Hematopoietic multipotent progenitor cell (in vitro differentiated cells): Measurements from ENCODE around the gene KCTD15. TPM values are rescaled to one million over a fixed set of nuclear protein-coding genes. Genes with fewer than 3 reads are reported as not detected.
A peak's percentile ranks its signal among the peaks of the same experiment; 100 is the strongest.
"Not testable (repeated sequence)": the region's sequence is repeated elsewhere in the genome, so short reads cannot be mapped to it uniquely, and the experiment has no call there.

ENCODE experiments used
- DNase-seq, 3 donors: peaks; one replicate each; pipeline ENCODE4 v3.0.0-alpha.2; 2011 to 2015; ENCODE audit warnings: low read depth in 2 of 3, low spot score in 2 of 3
- total RNA-seq: library from RNA; depleted of rRNA; stranded (reverse); fragments of >200 nt; gene quantifications from one replicate; pipeline ENCODE4 v1.2.3, GENCODE V29; 2012

Gene KCTD15
- total RNA-seq, 1 donor, result 67.6 TPM

DNA sequence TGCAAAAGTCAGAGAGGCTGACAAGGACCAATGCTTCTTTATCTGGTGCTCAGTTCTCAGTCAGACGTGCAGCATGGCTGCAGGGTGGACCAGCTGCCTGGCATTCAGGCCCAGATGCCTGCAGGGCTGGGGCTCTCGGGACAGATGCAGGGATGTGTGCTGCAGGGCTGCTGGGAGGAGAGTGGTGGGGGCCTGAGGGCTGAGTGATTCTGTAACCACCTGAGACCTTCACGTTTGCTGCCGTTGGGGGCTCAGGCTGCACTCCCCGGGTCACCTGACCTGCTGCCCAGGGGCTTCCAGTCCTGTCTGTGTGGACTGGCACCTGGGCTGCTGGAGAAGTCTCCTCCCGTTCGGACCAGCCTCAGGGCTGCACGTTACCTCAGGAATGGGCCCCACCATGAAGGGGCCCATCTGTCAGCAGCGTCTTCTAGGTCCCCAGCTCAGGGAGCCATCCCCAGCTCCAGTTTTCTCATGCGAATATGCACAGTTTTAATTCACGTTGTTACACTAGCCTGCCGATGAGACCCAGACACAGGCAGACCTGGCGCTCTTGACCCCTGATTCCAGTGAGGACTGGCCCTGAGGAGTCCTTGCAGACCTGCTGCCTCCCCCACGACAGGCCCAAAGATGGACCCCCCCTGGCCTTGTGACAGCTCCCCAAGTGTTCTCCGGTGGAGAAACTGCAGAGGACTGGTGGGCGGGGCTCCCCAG, 16.9 kb downstream of the KCTD15 start:
- no peak for DNase-seq

DNA sequence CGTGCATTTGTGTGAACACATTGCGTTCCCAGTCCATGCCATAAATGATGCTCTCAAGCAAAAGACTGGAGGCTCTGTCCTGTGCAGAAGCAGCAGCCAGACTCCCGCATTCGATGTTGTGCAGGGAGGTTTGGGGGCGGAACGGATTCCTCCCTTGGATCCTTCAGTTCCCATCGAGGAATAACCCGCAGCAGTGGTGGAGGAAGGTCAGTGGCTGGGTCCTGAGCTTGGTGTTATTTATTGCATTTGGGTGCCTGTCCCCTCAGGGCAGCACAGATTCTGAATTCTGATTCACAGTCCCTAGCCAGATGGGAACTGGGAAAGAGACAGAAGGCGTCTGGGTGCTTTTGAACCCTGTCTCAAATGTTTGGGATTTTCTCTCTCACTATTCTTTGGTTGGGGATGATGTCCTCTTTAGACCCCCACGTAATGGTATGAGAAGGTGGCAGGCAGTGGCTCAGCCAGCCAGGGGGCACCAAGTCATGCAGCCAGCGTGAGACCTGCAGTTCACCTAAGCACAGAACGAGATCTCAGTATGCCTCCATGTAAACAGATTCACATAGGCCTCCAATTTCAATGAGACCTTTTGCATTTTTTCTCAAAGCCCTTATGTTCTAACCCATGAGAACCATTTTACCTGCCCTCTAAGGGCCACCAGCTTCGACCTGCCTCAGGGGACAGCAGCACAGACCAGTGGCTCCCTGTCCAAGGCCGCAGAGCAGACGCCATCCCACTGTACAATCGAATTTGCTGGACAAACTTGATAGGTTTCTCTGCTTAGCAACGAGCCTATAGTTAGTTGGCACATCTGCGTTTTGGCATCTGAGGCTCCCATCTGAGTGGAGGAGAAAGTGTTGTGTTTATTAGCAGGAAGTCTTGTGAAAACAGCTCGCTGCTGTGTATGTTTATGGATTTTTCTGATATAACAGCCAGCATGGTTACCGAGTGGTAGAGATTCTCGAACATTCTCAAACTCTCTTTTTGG, 17.8 kb downstream of the KCTD15 start:
- no peak for DNase-seq

DNA sequence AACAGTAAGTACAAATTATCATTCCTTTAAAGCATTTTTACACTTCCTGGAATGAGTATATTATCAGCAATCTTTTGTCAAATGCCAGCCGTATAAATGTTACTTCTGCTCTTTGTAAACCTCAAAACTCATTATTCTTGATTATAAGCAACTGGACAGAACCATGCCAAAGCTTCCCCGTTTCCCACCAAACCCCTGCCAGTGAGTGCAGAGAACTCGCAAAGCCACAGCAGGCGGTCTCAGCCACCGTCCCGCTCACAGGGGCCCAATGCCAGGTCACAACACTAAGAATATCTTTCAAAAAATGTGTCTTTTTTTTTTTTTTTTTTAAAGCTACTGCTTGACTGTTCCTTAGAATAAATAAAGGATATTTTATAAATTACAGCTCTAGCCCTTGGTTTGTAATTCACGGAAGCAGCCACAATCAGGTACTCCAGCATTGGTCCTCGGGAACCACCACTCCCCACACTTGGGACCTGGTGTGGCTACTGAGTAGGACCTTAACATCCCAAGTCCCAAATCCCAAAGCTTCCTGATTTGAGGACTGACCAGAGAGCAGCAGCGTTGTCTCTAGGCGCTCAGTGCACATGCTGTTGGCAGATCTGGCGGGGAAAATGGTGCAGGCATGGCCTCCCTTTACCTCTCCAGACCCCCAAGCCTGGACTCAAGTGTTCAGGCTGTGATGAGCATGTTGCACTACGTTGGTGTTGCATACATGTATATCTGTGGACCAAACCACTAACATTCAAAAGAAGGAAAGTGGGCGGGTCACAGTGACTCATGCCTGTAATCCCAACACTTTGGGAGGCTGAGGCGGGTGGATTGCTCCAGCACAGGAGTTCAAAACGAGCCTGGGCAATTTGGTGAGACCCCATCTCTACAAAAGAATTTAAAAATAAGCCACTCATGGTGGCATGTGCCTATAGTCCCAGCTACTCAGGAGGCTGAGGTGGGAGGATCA, 19.0 kb downstream of the KCTD15 start:
- DNase-seq, result no peak

DNA sequence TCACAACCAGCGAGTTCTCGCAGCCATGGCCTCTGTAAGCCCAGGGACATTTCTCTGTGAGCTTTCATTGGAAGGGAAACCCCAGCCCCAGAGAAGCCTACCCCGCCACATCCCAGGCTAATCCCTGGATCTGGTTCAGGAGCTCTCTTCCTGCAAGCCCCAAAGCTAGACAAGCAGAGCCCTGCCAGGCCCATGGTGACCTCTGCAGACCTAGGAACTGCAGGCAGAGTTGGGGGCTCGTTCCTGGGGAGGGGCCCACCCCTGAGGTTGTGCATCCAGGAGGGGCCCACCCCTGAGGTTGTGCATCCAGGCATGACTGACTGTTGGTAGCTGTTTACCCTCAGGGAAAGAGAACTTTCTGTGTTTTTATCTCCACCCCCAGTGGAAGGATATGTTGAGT, 21.7 kb downstream of the KCTD15 start:
- DNase-seq, result no peak

DNA sequence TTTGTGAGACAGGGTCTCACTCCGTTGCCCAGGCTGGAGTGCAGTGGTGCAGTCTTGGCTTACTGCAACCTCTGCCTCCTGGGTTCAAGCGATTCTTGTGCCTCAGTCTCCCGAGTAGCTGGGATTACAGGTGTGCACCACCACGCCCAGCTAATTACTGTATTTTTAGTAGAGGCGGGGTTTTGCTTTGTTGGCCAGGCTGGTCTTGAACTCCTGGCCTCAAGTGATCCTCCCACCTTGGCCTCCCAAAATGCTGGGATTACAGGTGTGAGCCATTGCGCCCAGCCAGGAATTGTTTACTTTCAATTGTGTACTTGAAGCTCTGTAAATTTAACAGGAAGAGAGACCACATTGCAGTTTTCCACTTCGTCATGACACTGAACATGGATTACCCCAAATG, 22.4 kb downstream of the KCTD15 start:
- not testable (repeated sequence) for DNase-seq

DNA sequence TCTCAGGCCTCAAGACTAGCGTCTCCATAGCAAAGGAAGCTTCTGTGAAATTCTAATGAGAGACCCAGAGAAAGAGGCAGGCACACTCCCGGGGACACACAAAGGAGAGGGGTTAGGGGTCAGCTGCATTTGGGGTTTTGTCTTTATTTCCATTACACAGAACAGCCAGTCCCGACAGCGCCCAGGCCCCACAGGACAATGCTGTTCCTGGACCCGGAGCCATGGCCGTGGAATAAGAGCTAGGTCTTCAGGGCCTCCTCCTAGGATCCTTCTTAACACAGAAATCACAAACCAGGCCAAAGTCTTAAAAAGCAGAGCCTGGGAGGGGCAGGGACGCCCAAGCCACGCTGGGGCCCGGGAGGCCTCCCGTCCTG, 22.8 kb downstream of the KCTD15 start:
- DNase-seq, result no peak

DNA sequence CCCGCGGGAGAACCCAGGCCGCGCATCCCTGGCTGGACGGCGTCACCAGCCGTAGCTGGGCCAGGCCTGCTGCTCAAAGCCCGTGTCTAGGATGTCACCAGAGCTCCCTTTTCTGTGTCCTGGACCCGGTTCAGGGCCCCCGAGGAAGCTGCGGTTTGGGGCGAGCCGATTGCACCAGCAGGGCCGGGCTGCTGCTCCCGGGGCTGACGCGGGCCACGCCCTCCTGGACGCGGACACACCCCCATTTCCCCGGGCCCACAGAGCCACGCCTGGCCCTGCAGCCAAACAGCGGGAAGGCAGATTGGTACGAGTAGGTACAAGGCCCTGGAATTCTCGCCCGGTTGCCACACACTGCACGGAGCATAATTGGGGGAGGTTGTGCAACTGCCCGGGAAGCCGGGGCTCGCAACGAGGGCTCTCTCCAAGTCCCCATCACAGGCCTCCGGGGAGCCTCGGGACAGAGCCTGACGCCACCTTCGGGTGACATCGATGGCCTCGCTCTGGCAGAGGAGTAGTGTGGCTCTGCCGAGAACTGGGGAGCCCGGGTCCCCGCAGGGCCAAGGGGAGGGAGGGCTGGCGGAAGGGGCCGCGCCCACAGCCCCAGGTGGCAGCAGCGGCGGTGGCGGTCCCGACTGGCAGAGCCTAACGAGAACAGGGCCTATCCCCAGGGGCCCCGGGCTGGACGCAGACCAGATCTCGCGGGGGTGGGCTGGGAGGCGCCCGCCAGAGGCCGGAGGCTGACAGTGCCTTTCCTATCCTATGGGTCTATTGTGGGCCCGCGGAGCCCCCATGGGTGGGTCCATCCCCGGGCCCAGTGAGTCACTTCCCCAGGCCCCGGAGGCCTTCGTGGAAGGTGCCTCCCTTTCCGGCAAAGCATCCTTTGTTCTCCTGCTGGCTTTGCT, 23.5 kb downstream of the KCTD15 start:
- DNase-seq, result peak in 2 of 3 donors; percentile 85 to 88

DNA sequence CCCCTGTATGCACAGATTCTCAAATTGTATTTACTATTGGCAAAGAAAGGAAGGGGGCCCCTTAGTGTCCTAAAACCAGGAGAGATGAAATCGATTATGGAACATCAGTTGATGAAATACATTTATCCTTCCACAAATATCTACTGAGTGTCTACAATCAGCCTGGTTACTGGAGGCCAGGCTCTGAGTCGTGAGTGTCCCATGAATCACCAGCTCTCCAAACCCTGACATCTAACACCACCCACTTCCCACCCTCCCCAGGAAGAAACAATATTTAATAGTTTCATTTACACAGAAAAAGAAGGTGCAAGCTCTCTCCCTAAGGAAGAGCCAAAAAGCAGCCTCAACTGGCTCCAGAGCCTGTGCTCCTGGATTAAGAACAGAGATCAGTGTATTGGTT, 25.2 kb downstream of the KCTD15 start:
- DNase-seq, result no peak

DNA sequence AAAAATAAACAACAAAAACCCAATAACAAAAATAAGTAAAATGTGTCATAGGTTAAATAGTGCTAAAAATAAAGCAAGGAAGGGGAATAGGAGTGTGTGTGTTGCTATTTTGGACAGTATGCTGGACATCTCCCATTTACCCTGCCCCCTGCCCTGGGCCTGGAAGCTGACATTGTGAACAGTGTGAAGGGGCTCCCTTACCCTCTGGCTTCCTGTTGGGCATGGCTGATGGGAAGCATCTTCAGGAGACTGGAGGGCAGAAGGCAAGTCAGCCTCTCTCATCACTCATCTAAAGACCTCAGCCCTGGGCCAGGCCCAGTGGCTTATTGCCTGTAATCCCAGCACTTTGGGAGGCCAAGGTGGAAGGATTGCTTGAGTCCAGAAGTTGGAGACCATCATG, 26.7 kb downstream of the KCTD15 start:
- no peak for DNase-seq

DNA sequence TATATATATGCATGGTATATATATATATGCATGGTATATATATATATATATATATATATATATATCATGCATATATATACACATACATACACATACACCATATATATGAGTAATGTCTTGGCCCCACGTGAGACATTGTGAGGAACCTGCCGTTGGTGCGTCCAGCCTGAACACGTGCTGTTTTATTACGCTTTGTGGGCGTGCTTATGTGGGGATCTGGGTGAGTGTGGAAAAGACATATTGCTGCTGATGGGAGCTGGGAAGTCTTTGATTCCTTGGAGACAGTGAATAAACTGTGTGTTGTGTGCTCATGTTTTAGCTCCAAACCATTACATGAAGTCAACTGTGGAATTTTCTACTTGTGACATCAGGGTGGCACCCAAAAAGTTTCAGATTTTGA, 28.9 kb downstream of the KCTD15 start:
- no peak for DNase-seq

DNA sequence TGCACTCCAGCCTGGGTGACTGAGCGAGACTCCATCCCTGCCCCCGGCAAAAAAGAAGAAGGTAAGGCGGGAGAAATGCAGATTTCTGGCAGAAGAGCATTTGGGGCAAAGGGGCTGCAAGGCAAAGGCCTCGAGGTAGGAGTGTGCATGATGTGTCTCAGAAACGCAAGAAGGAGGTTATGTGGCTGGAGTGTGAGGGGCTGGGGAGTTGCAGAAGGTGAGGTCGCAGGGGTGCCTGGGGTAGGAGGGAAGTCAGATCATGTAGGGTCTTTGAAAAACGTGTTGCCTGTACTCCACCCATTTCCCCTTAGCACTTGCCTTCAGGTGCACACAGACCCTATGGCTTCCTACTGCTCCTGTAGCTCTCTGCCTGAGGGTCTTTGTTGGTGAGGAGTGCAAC, 29.9 kb downstream of the KCTD15 start:
- no peak for DNase-seq

DNA sequence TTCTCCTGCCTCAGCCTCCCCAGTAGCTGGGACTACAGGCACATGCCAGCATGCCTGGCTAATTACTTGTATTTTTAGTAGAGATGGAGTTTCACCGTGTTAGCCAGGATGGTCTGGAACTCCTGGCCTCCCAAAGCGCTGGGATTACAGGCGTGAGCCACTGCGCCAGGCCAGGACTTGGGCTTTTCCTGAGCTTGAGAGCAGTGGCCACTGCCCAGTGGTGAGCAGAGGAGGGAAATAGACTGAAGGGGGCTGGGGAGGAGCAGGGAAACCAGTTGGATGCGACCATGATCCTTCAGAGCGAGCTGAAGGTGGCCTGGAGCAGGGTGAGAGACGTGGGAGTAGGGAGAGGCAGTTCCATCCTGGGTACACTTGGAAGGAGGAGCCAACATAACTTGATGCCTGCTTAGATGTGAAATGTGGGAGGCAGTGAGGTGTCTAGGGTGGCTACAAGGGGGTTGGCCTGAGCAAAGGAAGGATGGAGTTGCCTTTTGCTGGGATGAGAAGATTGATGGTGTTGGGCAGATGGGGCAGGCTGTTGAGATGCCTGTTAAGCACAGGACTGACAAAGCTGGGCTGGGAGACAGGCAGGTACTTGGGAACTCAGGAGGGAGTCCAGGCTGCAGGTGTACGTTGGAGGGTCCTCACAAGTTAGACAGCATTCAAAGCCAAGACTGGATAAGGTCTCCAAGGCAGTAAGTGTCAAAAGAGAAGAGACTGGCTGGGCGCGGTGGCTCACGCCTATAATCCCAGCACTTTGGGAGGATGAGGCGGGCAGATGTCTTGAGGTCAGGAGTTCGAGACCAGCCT, 31.8 kb downstream of the KCTD15 start:
- no peak for DNase-seq

DNA sequence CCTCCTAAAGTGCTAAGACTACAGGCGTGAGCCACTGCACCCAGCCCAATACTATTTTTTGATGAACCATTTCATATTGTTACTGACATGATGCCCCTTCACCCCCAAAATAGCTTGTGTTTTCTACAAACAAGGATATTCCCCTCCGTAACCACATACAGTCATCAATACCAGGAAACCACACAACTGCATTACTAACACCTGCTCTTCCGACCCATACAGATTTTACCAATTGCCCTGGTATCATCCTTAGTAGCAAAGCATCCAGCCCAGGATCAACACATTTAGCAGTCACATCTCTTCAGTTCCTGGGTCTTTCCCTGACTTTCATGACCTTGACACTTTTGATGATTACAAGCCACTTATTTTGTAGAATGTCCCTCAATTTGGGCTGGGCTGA, 33.6 kb downstream of the KCTD15 start:
- DNase-seq, result no peak

DNA sequence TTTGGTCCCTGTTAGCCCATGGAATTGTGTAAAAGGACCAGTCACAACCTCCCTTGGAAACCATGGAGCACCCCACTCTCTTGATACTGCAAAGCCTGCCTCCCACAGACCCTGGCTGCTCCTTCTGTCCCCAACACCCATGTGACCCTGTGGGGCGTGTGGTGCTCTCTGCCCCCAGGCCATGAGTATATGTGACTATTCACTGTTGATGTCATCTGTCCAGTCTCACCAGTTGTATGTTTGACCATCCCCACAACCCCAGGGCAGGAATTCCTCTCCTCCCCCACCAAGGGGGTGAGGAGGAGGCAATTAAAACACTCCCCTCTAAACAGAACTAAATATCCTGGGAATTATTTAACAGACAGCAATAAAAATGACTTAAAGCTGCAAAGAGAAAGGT, 35.2 kb downstream of the KCTD15 start:
- no peak for DNase-seq

DNA sequence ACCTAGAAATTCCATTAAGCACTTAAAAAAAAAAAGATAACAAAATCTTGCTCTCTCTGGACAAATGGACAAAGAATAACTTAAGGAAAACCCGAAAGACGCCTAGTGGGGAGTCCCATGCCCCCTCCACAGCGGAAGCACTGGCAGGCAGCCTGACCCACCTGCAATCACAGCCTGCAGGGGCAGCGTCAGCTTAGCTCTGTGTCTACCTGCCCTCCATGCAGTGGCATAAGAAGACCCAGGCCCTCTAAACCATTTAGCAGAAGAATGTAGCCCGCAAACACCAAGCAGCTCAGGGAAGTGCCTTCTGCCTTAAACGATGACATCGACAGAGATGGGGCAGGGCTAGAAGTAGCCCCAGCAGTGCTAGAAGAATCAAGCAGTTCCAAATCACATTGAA, 36.0 kb downstream of the KCTD15 start:
- DNase-seq, result no peak

DNA sequence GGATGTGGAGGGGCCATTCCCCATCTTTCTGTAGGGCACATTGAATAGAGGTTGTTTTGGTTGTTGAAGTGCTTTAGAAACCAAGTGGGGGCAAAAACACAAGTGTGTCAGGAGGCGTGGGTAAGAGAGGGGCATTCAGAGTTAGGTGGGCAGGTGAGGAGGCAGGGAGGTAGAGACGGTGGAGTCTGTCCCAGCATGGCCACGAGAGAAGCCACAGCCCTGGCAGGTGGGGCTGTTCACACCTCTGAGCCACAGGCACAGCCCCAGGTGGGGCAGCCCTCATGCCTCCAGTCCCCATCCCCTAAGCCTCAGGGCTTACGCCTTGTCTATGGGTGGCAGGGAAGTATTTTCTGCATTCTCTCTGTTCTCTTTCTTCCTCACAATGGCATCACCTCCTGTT, 43.7 kb downstream of the KCTD15 start:
- no peak for DNase-seq

DNA sequence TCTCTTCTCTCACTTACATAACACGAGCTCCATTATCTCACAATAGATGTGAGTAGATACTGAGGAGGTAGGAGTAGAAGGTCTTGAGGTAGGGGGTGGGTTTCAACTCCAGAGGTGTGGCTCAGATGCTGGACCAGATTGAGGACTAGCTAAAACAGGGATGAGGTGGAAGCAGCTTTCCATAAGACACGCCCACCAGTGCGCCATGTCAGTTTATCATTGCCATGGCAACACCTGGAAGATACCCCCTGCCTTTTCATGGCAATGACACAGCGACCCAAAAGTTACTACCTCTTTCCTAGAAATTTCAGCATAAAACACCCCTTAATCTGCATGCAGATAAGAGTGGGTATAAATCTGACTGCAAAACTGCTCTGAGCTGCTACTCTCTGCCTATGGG, 44.1 kb downstream of the KCTD15 start:
- no peak for DNase-seq

DNA sequence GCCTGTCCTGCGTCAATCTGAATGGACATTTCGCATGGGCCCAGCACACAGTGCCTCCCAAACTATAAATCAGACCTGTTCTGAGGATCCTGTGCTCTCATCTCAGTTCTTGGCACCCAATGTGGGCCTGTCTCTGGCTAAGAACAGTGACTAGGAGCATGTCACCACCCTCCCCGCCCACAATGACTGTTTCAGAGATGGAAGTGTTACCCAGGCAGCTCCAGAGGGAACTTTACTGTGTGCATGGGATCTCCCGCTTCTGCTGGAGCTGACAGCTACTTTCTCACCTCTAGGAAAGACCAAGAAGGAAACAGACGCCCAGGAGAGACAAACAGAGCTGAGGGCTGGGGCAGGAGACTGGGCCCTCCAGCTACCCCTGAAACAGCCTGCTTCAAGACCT, 45.0 kb downstream of the KCTD15 start:
- no peak for DNase-seq

DNA sequence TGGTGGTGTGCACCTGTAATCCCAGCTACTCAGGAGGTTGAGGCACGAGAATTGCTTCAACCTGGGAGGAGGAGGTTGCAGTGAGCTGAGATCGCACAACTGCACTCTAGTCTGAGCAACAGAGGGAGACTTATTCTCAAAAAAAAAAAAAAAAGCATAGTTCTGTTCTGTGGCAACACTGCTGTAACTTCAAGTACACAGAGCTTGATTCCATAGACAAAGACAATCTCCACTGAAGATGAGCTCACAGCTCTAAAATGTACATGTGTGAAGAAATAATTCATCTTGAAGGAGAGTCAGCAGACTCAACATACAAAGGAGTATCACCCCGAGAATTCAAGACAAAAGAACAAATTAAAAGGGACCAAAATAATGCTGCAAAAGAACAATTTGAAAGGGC, 47.8 kb downstream of the KCTD15 start:
- no peak for DNase-seq
